Liver (tissue), 3 donors: ENCODE measurements around the gene ZDHHC24.

ENCODE experiments used
- EGR1 ChIP-seq, 2 donors: IDR thresholded peaks; 2 replicates each; pipeline ENCODE4 v1.6.1; 2016 to 2018; ENCODE audit warnings: antibody characterized with exemption in 2 of 2, low read depth in 2 of 2
- GABPA ChIP-seq, 2 donors: IDR thresholded peaks in 1 of 2; conservative IDR thresholded peaks in 1 of 2; 2 replicates each; pipeline ENCODE4 v1.6.1; 2016; ENCODE audit warnings: antibody characterized with exemption in 2 of 2, mild to moderate bottlenecking in 1 of 2, moderate library complexity in 1 of 2
- HNF4G ChIP-seq: IDR thresholded peaks from 2 replicates; pipeline ENCODE4 v1.6.1; 2016; ENCODE audit warnings: antibody characterized with exemption
- SP1 ChIP-seq: IDR thresholded peaks from 2 replicates; pipeline ENCODE4 v1.6.1; 2018; ENCODE audit warnings: antibody characterized with exemption, mild to moderate bottlenecking
- TF ChIP-seq, protein P1 (sequence below): fragments of 150-350 bp; IDR thresholded peaks from 2 replicates; pipeline ENCODE4 v1.5.1; 2017; ENCODE audit warnings: improper control_type of control experiment, low read depth, low read length; ENCODE audit not compliant: missing input control
- TF ChIP-seq, protein P2 (sequence below): IDR thresholded peaks from 2 replicates; pipeline ENCODE4 v1.6.1; 2016; ENCODE audit warnings: antibody characterized with exemption
- donor health status: healthy.
- donor health status: healthy.

DNA sequence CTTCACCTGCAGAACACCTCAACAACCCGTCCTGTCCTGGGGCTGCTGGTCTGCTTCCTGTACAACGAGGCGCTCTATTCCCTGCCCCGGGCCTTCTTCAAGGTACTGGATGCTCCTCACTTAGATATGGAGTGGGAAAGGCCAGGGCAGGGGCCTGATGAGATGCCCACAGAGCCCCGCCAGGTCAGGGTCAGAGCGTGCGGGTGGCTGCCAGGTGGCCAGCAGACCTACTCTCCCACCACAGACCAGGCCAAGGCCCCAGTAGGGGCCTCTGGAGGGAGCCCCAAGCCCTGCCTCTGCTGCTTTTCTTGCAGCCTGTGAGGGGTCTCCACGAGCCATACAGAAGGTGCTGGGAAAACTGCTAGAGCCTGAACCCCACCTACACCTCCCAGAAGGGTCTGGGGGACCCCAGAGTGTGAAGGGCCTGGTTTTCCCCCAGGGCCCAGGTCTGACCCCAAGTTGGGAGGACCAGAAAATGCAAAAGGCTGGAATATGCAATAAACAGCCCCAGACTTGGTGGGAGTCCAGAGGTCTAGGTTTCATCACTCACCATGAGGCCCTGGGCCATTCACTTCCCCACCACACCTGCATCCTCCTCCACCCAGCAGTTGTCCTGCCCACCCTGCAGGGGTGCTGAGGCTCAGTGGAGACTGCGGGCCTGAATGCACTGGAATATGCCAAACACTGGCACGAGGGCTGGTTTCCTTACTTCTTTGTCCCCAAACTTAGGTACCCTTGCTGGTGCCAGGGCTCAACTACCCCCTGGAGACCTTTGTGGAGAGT is 14.7 kb downstream of the ZDHHC24 start:
- TF ChIP-seq, protein P1, sequence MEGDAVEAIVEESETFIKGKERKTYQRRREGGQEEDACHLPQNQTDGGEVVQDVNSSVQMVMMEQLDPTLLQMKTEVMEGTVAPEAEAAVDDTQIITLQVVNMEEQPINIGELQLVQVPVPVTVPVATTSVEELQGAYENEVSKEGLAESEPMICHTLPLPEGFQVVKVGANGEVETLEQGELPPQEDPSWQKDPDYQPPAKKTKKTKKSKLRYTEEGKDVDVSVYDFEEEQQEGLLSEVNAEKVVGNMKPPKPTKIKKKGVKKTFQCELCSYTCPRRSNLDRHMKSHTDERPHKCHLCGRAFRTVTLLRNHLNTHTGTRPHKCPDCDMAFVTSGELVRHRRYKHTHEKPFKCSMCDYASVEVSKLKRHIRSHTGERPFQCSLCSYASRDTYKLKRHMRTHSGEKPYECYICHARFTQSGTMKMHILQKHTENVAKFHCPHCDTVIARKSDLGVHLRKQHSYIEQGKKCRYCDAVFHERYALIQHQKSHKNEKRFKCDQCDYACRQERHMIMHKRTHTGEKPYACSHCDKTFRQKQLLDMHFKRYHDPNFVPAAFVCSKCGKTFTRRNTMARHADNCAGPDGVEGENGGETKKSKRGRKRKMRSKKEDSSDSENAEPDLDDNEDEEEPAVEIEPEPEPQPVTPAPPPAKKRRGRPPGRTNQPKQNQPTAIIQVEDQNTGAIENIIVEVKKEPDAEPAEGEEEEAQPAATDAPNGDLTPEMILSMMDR: no peak
- TF ChIP-seq GABPA (IDR thresholded peaks at IDR 0.05 in 1 of 2, conservative IDR thresholded peaks at IDR 0.05 in 1 of 2): no peak
- no peak for TF ChIP-seq EGR1 (IDR thresholded peaks at IDR 0.05; ENCODE audit: low read depth in 2 of 2)
- no peak for TF ChIP-seq HNF4G
- no peak for TF ChIP-seq SP1
- TF ChIP-seq, protein P2, sequence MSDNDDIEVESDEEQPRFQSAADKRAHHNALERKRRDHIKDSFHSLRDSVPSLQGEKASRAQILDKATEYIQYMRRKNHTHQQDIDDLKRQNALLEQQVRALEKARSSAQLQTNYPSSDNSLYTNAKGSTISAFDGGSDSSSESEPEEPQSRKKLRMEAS: no peak
